LNCAP (cell line): ENCODE results near the gene PARP2.

Experiments
- TF ChIP-seq, protein P1 (sequence below): fragments of 450-650 bp; IDR thresholded peaks from 2 replicates; pipeline ENCODE4 v1.5.1; 2017; ENCODE audit warnings: mild to moderate bottlenecking

The PARP2 gene, protein sequence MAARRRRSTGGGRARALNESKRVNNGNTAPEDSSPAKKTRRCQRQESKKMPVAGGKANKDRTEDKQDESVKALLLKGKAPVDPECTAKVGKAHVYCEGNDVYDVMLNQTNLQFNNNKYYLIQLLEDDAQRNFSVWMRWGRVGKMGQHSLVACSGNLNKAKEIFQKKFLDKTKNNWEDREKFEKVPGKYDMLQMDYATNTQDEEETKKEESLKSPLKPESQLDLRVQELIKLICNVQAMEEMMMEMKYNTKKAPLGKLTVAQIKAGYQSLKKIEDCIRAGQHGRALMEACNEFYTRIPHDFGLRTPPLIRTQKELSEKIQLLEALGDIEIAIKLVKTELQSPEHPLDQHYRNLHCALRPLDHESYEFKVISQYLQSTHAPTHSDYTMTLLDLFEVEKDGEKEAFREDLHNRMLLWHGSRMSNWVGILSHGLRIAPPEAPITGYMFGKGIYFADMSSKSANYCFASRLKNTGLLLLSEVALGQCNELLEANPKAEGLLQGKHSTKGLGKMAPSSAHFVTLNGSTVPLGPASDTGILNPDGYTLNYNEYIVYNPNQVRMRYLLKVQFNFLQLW

DNA sequence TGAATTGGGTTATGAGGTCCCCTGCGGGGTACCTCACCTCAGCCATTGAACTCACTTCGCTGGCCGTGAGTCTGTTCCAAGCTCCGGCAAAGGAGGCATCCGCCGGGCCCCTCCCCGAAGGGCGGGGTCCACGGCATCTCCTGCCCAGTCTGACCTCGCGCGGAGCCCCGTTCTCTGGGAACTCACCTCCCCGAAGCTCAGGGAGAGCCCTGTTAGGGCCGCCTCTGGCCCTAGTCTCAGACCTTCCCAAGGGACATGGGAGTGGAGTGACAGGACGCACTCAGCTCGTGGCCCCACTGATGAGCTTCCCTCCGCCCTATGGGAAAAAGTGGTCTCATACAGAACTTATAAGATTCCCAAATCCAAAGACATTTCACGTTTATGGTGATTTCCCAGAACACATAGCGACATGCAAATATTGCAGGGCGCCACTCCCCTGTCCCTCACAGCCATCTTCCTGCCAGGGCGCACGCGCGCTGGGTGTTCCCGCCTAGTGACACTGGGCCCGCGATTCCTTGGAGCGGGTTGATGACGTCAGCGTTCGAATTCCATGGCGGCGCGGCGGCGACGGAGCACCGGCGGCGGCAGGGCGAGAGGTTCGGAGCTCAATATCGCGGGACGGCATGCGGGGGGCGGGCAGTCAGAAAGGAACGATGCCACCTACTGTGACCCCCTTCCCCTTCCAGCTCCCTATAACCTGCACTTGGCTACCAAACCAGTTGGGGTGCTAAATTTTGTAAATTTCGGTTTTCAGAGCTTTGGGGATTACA, at the start of gene PARP2:
Gene PARP2 (plus strand): TSS at position 544 of the 770 bp plus-strand sequence. CDS start 7 bp downstream, at position 551.
- TF ChIP-seq, protein P1, sequence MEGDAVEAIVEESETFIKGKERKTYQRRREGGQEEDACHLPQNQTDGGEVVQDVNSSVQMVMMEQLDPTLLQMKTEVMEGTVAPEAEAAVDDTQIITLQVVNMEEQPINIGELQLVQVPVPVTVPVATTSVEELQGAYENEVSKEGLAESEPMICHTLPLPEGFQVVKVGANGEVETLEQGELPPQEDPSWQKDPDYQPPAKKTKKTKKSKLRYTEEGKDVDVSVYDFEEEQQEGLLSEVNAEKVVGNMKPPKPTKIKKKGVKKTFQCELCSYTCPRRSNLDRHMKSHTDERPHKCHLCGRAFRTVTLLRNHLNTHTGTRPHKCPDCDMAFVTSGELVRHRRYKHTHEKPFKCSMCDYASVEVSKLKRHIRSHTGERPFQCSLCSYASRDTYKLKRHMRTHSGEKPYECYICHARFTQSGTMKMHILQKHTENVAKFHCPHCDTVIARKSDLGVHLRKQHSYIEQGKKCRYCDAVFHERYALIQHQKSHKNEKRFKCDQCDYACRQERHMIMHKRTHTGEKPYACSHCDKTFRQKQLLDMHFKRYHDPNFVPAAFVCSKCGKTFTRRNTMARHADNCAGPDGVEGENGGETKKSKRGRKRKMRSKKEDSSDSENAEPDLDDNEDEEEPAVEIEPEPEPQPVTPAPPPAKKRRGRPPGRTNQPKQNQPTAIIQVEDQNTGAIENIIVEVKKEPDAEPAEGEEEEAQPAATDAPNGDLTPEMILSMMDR = no peak

DNA sequence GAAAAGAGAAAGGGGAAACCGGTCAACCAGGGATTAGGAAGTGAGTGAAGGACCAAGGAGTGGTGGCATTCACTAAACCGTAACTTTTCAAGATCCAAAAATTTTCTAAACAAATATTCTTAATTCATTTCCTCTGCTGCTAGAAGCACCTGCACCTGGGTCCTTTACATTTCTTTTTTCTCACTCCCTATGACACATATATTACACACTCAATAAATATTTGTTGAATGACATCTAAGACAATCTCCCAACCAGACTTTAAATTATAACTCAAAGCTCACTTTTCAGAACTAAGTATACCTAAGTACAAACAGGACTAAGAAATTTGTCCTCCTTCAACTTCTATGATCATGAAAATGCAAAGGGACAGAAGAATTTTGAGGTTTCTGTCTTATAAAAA, 48.8 kb upstream of the PARP2 start:
- TF ChIP-seq, protein P1 = no peak

DNA sequence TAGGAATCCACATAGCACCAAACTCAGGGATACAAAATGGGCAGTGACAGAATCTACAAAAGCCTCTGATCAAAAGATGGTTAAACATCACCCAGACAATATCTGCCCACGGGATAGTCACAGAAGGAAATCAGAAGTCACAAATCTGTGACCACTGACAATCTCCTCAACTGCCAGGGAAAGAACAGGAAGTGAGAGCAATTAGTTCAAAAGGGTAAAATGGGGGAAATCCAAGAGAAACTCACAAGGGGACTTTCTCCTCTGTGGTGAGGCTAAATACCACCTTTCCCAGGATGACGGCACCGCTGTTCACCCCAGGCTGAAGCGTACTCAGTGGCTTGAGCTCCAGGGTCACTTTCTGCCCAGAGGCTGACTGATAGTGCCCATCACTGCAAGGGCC, 48.4 kb upstream of the PARP2 start:
- TF ChIP-seq, protein P1 = no peak

DNA sequence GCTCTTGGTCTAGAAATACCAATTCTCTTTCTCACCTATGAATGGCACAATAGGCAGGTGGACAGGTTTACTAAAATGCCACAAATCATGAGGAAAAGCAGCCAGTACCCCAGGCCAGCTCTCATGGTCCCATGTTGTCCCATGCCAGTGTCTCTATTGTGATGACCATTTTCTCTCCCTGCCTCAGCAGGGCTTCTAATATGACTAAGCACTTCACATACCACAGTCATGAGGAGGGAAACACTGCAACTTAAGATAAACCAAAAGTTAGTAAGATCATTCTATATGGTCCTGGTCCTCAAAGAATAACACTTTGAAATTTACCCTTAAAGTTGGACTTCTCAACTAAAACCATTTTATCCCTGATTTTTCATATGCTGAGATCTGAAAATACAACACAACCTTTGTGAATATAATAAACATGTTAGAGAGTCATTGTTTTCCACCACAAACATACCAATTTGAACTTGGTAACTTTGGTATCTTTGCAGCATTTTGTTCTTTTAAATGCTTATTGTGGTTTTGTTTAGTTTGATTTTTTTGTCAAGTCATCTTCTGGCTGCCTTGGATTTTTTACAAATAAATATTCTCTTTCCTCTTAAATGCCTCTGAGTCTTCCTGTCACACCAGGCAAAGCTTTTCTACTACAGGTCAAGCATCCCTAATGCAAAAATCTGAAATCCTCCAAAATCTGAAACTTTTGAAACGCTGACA, 41.2 kb upstream of the PARP2 start:
- TF ChIP-seq, protein P1 = no peak

DNA sequence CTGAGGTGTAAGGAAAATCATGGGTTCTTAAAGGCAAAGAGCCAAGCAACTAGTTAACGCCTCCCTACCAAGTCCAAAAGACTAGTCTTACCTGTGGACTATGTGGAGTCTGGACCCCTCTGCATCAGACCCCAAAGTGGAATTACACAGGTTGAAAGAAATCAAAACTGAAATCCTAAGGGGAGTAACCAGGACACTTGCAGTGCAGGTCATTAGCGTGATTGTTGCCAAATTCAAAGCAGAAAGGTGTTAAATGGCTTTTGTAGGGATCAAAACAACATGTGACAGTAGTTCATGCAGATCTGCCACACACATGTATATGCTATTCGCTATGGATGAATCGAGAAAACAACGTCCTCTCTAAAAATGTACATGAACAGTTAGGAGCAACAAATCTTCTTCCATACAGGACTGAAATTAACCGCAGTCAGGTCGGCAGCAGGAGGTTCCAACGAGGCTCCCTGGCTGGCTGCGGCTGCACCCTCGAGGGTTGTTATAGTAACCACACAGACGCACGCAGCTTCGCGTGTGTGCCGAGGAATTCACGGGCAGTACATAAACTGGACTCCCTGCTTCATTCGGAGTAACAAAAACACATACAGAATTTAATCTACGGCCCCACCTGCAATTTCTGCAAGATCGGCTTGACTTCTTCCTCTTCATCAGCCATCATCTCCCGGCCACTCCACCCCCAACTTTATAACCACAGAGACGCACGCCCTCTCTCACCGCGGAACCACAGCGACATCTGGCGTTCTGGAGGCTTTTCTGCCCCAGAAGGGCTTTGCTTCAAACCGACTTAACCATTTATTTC, 38.0 kb upstream of the PARP2 start, which contains the start of gene TTC5:
Gene TTC5 (minus strand): TSS at position 687 of the 814 bp plus-strand sequence. CDS start 14 bp downstream, at position 673.
- TF ChIP-seq, protein P1 = peak; percentile 96

DNA sequence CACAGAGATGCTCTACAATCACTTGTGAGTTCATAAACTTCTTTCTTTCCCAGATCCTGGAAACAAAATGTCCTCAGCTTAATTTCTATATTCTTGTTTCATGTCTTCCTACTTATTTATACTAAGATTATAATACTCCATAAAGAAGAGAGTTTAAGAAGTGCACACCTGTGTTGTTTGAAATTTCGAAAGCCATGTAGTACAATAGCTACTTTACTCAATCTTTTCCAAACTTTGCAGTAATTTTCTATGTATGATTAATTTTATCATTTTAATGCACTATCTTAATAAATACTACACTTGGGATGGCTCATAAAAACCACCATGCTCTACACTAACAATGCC, 37.4 kb upstream of the PARP2 start:
- TF ChIP-seq, protein P1 = no peak
